HL-60 (cell line): ENCODE results near the gene TBC1D8B.

ENCODE experiments used
- CTCF ChIP-seq: IDR thresholded peaks from one replicate; pipeline ENCODE4 v1.5.1; 2011; ENCODE audit warnings: low read length, control low read depth, inconsistent platforms; ENCODE audit not compliant: insufficient read depth
- REST ChIP-seq: IDR thresholded peaks from 2 replicates; pipeline ENCODE4 v1.6.1; 2012; ENCODE audit warnings: low read depth; ENCODE audit not compliant: insufficient replicate concordance

- TF ChIP-seq CTCF, result no peak
- no peak for TF ChIP-seq REST
These were observed 100.2 kb downstream of the TBC1D8B start for GRCh38 chrX:106902684-106903083.
